Panc1 (cell line): ENCODE results near the gene PTDSS2. TPM values are rescaled to one million over a fixed set of nuclear protein-coding genes. Genes with fewer than 3 reads are reported as not detected.
"Not testable (repeated sequence)": the region's sequence is repeated elsewhere in the genome, so short reads cannot be mapped to it uniquely, and the experiment has no call there.

ENCODE experiments used
- ATAC-seq: fragments of 200-7000 bp; cut with Tn5 transposase; 2 replicates; pipeline ENCODE4 v1.9.1; 2020; ENCODE audit warnings: mild to moderate bottlenecking, moderate library complexity
- BruUV-seq: library from RNA; stranded (reverse); fragments of 400-500 nt; replicated peaks from 2 replicates; lab custom pipeline; 2021; lab: Mats Ljungman, UMichigan
- CTCF ChIA-PET: fragments of 300-600 bp; sonication (Branson Sonifier 250); formaldehyde crosslinking; loops from one replicate; lab custom pipeline; 2022; ENCODE audit warnings: antibody characterized with exemption; lab: Charles Lee
- POLR2A ChIA-PET: fragments of 300-600 bp; sonication (Branson Sonifier 250); formaldehyde crosslinking; loops from one replicate; lab custom pipeline; 2022; ENCODE audit warnings: antibody characterized with exemption; lab: Charles Lee
- DNase-seq: peaks from one replicate; pipeline ENCODE4 v3.0.0-alpha.2; 2010; ENCODE audit warnings: low read depth, low spot score
- H3K27ac ChIP-seq: 2 replicates; pipeline ENCODE4 v1.5.1; 2011; ENCODE audit warnings: mild to moderate bottlenecking, low read length, inconsistent platforms
- H3K27me3 ChIP-seq: fragments of 200-500 bp; sonication (Bioruptor generic); 2 replicates; pipeline ENCODE4 v1.6.0; 2014; ENCODE audit warnings: low read length, inconsistent platforms; ENCODE audit not compliant: control insufficient read depth, insufficient read depth
- H3K36me3 ChIP-seq: fragments of 200-500 bp; sonication (Bioruptor generic); 2 replicates; pipeline ENCODE4 v1.5.1; 2014; ENCODE audit warnings: inconsistent platforms, mild to moderate bottlenecking, low read length, moderate library complexity; ENCODE audit not compliant: control insufficient read depth, insufficient read depth
- H3K4me1 ChIP-seq: 2 replicates; pipeline ENCODE4 v1.5.1; 2011; ENCODE audit warnings: inconsistent platforms, mild to moderate bottlenecking, low read length, moderate library complexity; ENCODE audit not compliant: control insufficient read depth, insufficient read depth
- H3K4me3 ChIP-seq, 2 experiments: 2 replicates each; pipeline ENCODE4 v1.5.1; 2011 to 2012; ENCODE audit warnings: low read depth in 2 of 2, low read length in 2 of 2, mild to moderate bottlenecking in 2 of 2, inconsistent platforms in 1 of 2, moderate library complexity in 1 of 2
- H3K9me3 ChIP-seq: fragments of 200-500 bp; sonication (Bioruptor generic); 2 replicates; pipeline ENCODE4 v1.5.1; 2014; ENCODE audit warnings: low read depth, mild to moderate bottlenecking, inconsistent platforms, low read length, moderate library complexity; ENCODE audit not compliant: control insufficient read depth, insufficient read depth
- POLR2AphosphoS5 ChIP-seq: IDR thresholded peaks from 2 replicates; pipeline ENCODE4 v1.6.1; 2012; ENCODE audit warnings: mild to moderate bottlenecking, low read depth, low read length, moderate library complexity
- SIN3A ChIP-seq: IDR thresholded peaks from 2 replicates; pipeline ENCODE4 v1.6.1; 2012; ENCODE audit warnings: low read depth, mild to moderate bottlenecking, low read length, moderate library complexity, borderline replicate concordance; ENCODE audit not compliant: insufficient read depth
- TCF7L2 ChIP-seq: IDR thresholded peaks from 2 replicates; pipeline ENCODE4 v1.6.1; 2011; ENCODE audit warnings: mild to moderate bottlenecking, low read depth, low read length, inconsistent platforms
- in situ Hi-C: cut with HindIII; loops from 2 replicates; pipeline ENCODE4 v1.10.0; 2016; ENCODE audit warnings: low sequenced_read_pairs, low pct_unique_long_range_greater_than_20kb
- intact Hi-C: fragments of 100-400 bp; cut with micrococcal nuclease; formaldehyde crosslinking; loops from one replicate; pipeline ENCODE4 v1.10.0; 2022; ENCODE audit not compliant: unreplicated experiment
- total RNA-seq: library from RNA; stranded (reverse); gene quantifications from one replicate; pipeline ENCODE4 v1.2.1, GENCODE V29; 2021; ENCODE audit not compliant: unreplicated experiment
- TF ChIP-seq, protein P1 (sequence below): fragments of 450-650 bp; IDR thresholded peaks from 2 replicates; pipeline ENCODE4 v1.5.1; 2017; ENCODE audit warnings: mild to moderate bottlenecking
- TF ChIP-seq, protein P2 (sequence below), 2 experiments: IDR thresholded peaks; 2 replicates each; pipeline ENCODE4 v1.6.1; 2011 to 2012; ENCODE audit warnings: low read depth in 2 of 2, control low read depth in 1 of 2, low read length in 1 of 2, mild to moderate bottlenecking in 1 of 2, moderate library complexity in 1 of 2; ENCODE audit not compliant: insufficient read depth in 1 of 2

Gene PTDSS2
- total RNA-seq, 1 experiment from 2014 or later: 103 TPM

DNA sequence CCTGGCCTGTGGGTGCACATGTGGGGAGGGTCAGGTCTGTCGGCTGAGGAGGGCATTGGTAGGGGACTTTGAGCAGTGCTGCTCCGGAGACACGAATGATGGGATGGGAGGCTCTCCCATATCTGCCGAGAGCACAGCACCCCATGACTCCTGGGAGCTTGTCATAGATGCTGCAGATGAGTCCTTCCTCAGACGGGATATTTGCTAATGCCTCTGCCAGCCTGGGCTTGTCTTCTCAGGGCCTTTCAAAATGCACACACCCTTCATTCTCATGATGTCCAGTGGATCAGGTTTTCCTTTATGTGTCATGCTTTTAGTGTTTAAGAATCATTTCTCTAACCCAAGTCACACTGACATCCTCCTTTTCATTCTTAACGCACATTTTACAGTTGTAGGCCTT is 65.1 kb downstream of the PTDSS2 start:
- H3K36me3 ChIP-seq: no peaks in the 10 kb centered on the region; the same call in 1 of the 2 replicates
- H3K4me1 ChIP-seq: peaks cover 6% of the 10 kb centered on the region; the same call in 1 of the 2 replicates
- no peak for ATAC-seq
- intact Hi-C loops (loop anchor here (5.0 kb wide), 1 partner anchor 63 kb away; the partner anchor contains the start of gene PTDSS2), in situ Hi-C loops (no loop called here)
- H3K27me3 ChIP-seq: no peaks in the 10 kb centered on the region
- TF ChIP-seq SIN3A (no peak), POLR2AphosphoS5 (no peak)
- TF ChIP-seq, protein P1, sequence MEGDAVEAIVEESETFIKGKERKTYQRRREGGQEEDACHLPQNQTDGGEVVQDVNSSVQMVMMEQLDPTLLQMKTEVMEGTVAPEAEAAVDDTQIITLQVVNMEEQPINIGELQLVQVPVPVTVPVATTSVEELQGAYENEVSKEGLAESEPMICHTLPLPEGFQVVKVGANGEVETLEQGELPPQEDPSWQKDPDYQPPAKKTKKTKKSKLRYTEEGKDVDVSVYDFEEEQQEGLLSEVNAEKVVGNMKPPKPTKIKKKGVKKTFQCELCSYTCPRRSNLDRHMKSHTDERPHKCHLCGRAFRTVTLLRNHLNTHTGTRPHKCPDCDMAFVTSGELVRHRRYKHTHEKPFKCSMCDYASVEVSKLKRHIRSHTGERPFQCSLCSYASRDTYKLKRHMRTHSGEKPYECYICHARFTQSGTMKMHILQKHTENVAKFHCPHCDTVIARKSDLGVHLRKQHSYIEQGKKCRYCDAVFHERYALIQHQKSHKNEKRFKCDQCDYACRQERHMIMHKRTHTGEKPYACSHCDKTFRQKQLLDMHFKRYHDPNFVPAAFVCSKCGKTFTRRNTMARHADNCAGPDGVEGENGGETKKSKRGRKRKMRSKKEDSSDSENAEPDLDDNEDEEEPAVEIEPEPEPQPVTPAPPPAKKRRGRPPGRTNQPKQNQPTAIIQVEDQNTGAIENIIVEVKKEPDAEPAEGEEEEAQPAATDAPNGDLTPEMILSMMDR: no peak
- H3K9me3 ChIP-seq: peaks cover 3% of the 10 kb centered on the region; the same call in 1 of the 2 replicates
- no peak overlapping the region for H3K27ac ChIP-seq
- H3K4me3 ChIP-seq: no peak overlapping the region
- POLR2A ChIA-PET: no interaction called here
- BruUV-seq: no TSS peak
- CTCF ChIA-PET: no interaction called here
- DNase-seq: no peak

DNA sequence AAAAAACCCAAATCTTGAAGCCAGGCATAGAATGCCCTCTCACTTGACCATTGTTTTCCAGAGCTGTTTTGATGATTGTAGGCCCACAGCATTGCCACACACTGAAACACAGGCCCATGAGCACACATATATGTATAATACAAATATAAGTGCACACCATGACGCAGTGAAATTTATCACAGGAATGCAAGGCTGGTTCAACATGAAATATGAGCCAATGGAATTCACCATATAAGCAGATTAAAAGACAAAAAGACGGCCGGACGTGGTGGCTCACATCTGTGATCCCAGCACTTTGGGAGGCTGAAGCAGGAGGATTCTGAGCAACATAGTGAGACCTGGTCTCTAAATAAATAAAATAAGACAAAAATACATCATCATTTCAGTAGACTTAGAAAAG is 66.3 kb downstream of the PTDSS2 start:
- Histone ChIP-seq H3K9me3 (peaks cover 3% of the 10 kb centered on the region; the same call in 1 of the 2 replicates), H3K27ac (no peak overlapping the region), H3K4me3 (no peak overlapping the region), H3K36me3 (no peaks in the 10 kb centered on the region), H3K27me3 (no peaks in the 10 kb centered on the region), H3K4me1 (peaks cover 6% of the 10 kb centered on the region; the same call in 1 of the 2 replicates)
- intact Hi-C loops: loop anchor here (5.0 kb wide), 1 partner anchor 64 kb away; the partner anchor contains the start of gene PTDSS2
- TF ChIP-seq POLR2AphosphoS5: no peak
- TF ChIP-seq, protein P2, sequence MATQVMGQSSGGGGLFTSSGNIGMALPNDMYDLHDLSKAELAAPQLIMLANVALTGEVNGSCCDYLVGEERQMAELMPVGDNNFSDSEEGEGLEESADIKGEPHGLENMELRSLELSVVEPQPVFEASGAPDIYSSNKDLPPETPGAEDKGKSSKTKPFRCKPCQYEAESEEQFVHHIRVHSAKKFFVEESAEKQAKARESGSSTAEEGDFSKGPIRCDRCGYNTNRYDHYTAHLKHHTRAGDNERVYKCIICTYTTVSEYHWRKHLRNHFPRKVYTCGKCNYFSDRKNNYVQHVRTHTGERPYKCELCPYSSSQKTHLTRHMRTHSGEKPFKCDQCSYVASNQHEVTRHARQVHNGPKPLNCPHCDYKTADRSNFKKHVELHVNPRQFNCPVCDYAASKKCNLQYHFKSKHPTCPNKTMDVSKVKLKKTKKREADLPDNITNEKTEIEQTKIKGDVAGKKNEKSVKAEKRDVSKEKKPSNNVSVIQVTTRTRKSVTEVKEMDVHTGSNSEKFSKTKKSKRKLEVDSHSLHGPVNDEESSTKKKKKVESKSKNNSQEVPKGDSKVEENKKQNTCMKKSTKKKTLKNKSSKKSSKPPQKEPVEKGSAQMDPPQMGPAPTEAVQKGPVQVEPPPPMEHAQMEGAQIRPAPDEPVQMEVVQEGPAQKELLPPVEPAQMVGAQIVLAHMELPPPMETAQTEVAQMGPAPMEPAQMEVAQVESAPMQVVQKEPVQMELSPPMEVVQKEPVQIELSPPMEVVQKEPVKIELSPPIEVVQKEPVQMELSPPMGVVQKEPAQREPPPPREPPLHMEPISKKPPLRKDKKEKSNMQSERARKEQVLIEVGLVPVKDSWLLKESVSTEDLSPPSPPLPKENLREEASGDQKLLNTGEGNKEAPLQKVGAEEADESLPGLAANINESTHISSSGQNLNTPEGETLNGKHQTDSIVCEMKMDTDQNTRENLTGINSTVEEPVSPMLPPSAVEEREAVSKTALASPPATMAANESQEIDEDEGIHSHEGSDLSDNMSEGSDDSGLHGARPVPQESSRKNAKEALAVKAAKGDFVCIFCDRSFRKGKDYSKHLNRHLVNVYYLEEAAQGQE (IDR thresholded peaks at IDR 0.05; ENCODE audit: insufficient read depth in 1 of 2, low read depth in 2 of 2, low read length in 1 of 2): no peak
- no peak for TF ChIP-seq TCF7L2
- TF ChIP-seq, protein P1: no peak
- no peak for TF ChIP-seq SIN3A
- POLR2A ChIA-PET: no interaction called here
- DNase-seq: no peak
- in situ Hi-C loops: no loop called here
- no peak for ATAC-seq
- no TSS peak for BruUV-seq
- CTCF ChIA-PET: interaction anchor here (0.6 kb wide), 1 partner anchor 112 kb away, joined by 3 read pairs; no protein-coding TSS in a partner anchor

DNA sequence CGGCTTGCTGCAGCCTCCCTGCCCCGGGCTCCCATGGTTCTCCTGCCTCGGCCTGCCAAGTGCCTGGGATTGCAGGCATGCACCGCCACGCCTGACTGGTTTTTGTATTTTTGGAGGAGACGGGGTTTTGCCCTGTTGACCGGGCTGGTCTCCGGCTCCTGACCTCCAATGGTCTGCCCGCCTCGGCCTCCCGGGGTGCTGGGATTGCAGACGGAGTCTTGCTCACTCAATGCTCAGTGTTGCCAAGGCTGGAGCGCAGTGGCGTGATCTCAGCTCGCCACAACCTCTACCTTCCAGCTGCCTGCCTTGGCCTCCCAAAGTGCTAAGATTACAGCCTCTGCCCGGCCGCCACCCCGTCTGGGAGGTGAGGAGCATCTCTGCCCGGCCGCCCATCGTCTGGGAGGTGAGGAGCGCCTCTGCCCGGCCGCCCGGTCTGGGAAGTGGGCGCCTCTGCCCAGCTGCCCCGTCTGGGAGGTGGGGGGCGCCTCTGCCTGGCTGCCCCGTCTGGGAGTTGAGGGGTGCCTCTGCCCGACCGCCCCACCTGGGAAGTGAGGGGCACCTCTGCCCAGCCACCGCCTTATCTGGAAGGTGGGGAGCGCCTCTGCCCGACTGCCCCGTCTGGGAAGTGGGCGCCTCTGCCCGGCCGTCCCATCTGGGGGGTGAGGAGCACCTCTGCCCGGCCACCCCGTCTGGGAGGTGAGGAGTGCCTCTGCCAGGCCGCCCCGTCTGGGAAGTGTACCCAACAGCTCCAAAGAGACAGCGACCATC is 67.0 kb downstream of the PTDSS2 start:
- H3K4me1 ChIP-seq, H3K27ac ChIP-seq, BruUV-seq, H3K36me3 ChIP-seq, H3K27me3 ChIP-seq, POLR2A ChIA-PET, H3K4me3 ChIP-seq, in situ Hi-C loops, DNase-seq, ATAC-seq, H3K9me3 ChIP-seq: not testable (repeated sequence)
- CTCF ChIA-PET: interaction anchor here (0.6 kb wide), 1 partner anchor 113 kb away, joined by 3 read pairs; no protein-coding TSS in a partner anchor
- intact Hi-C loops: loop anchor here (5.0 kb wide), 1 partner anchor 65 kb away; the partner anchor contains the start of gene PTDSS2
